ENCODE results near the gene ZNF521. TPM values are rescaled to one million over a fixed set of nuclear protein-coding genes. Genes with fewer than 3 reads are reported as not detected.

ZNF521 gene
- total and polyA plus RNA-seq, 8 donors, result 16.6 to 60.6 (median 47.3) TPM

- no peak overlapping the region for H3K27ac ChIP-seq
- no peaks in the 10 kb centered on the region for H3K4me1 ChIP-seq
- DNase-seq (no peak), ATAC-seq (no peak)
- H3K4me3 ChIP-seq, result no peak overlapping the region
- no peak for TF ChIP-seq CTCF (IDR thresholded peaks at IDR 0.05)
- no peaks in the 10 kb centered on the region for H3K36me3 ChIP-seq
- no peaks in the 10 kb centered on the region for H3K27me3 ChIP-seq
- intact Hi-C loops (cut with DNase I), result no loop called here
- H3K9me3 ChIP-seq, result peaks cover 0 to 6% of the 10 kb centered on the region in 2 donors
Observed at GRCh38 chr18:25112821-25113434, 239.0 kb downstream of the ZNF521 start.

GRCh38 chr18:25111377-25112288 is 240.3 kb downstream of the ZNF521 start:
- Histone ChIP-seq H3K27me3 (no peaks in the 10 kb centered on the region), H3K4me1 (no peaks in the 10 kb centered on the region), H3K36me3 (no peaks in the 10 kb centered on the region), H3K9me3 (no peaks in the 10 kb centered on the region), H3K27ac (no peak overlapping the region), H3K4me3 (no peak overlapping the region)
- ATAC-seq, result no peak
- intact Hi-C loops (cut with DNase I), result no loop called here
- no peak for DNase-seq
- TF ChIP-seq CTCF (IDR thresholded peaks at IDR 0.05), result no peak

GRCh38 chr18:25109484-25109883 is 242.5 kb downstream of the ZNF521 start:
- intact Hi-C loops (cut with DNase I), result no loop called here

GRCh38 chr18:25103468-25104155 is 248.4 kb downstream of the ZNF521 start:
- H3K4me1 ChIP-seq, result no peaks in the 10 kb centered on the region
- no peaks in the 10 kb centered on the region for H3K36me3 ChIP-seq
- H3K4me3 ChIP-seq, result no peak overlapping the region
- TF ChIP-seq CTCF (IDR thresholded peaks at IDR 0.05), result no peak
- H3K9me3 ChIP-seq, result no peaks in the 10 kb centered on the region
- H3K27ac ChIP-seq, result no peak overlapping the region
- intact Hi-C loops (cut with DNase I), result no loop called here
- DNase-seq (no peak), ATAC-seq (no peak)
- no peaks in the 10 kb centered on the region for H3K27me3 ChIP-seq

More at GRCh38 chr18:25109484-25109883, 242.5 kb downstream of the ZNF521 start:
- TF ChIP-seq CTCF (IDR thresholded peaks at IDR 0.05), result no peak
- ATAC-seq (no peak), DNase-seq (no peak)
- H3K36me3 ChIP-seq, result no peaks in the 10 kb centered on the region
- no peaks in the 10 kb centered on the region for H3K27me3 ChIP-seq
- H3K4me1 ChIP-seq, result no peaks in the 10 kb centered on the region
- no peak overlapping the region for H3K4me3 ChIP-seq
- H3K27ac ChIP-seq, result no peak overlapping the region
- no peaks in the 10 kb centered on the region for H3K9me3 ChIP-seq

GRCh38 chr18:25102662-25103061 is 249.3 kb downstream of the ZNF521 start:
- TF ChIP-seq CTCF (IDR thresholded peaks at IDR 0.05), result no peak
- intact Hi-C loops (cut with DNase I), result no loop called here
- H3K27ac ChIP-seq, result no peak overlapping the region

More at GRCh38 chr18:25102662-25103061, 249.3 kb downstream of the ZNF521 start:
- Histone ChIP-seq H3K36me3 (no peaks in the 10 kb centered on the region), H3K4me1 (peaks cover 0 to 5% of the 10 kb centered on the region in 2 donors), H3K27me3 (no peaks in the 10 kb centered on the region), H3K4me3 (no peak overlapping the region), H3K9me3 (no peaks in the 10 kb centered on the region)
- DNase-seq (no peak), ATAC-seq (no peak)

Data from left lung (tissue), 10 donors.